Gastroesophageal sphincter (tissue), 4 donors: ENCODE data around the gene PARPBP. TPM values are rescaled to one million over a fixed set of nuclear protein-coding genes. Genes with fewer than 3 reads are reported as not detected.
"Not testable (repeated sequence)": the region's sequence is repeated elsewhere in the genome, so short reads cannot be mapped to it uniquely, and the experiment has no call there.

Experiments
- ATAC-seq: fragments of 150-250 bp; one replicate; pipeline ENCODE4 v1.9.1; 2016; ENCODE audit warnings: mild to moderate bottlenecking, moderate library complexity
- H3K27ac ChIP-seq, 4 donors: fragments of 200-600 bp; sonication (generic) in 3 of 4; 1 replicate in 3 of 4; 2 replicates in 1 of 4; pipeline ENCODE4 v1.5.1; 2016 to 2019
- H3K27me3 ChIP-seq: fragments of 200-600 bp; sonication (generic); one replicate; pipeline ENCODE4 v1.5.1; 2019
- H3K36me3 ChIP-seq, 2 donors: fragments of 200-600 bp; sonication (generic); one replicate each; pipeline ENCODE4 v1.5.1; 2019; ENCODE audit warnings: control low read depth in 1 of 2
- H3K4me1 ChIP-seq, 3 donors: fragments of 200-600 bp; sonication (generic); 1 replicate in 2 of 3; 2 replicates in 1 of 3; pipeline ENCODE4 v1.5.1; 2016 to 2019; ENCODE audit warnings: control low read depth in 2 of 3
- H3K4me3 ChIP-seq, 2 donors: fragments of 200-600 bp; sonication (generic); one replicate each; pipeline ENCODE4 v1.5.1; 2019; ENCODE audit warnings: mild to moderate bottlenecking in 1 of 2, moderate library complexity in 1 of 2
- H3K9me3 ChIP-seq, 3 donors: fragments of 200-600 bp; sonication (generic); one replicate each; pipeline ENCODE4 v1.5.1; 2017 to 2019; ENCODE audit warnings: control low read depth in 2 of 3
- EP300 ChIP-seq: sonication (generic); formaldehyde crosslinking; IDR thresholded peaks from one replicate; pipeline ENCODE4 v1.6.1; 2017; ENCODE audit warnings: antibody characterized with exemption, mild to moderate bottlenecking
- POLR2A ChIP-seq, 2 donors: fragments of 450-650 bp; IDR thresholded peaks; one replicate each; pipeline ENCODE4 v1.6.1; 2017; ENCODE audit warnings: antibody characterized with exemption in 2 of 2, mild to moderate bottlenecking in 2 of 2, moderate library complexity in 1 of 2
- POLR2AphosphoS5 ChIP-seq: sonication (generic); formaldehyde crosslinking; IDR thresholded peaks from one replicate; pipeline ENCODE4 v1.6.1; 2017; ENCODE audit warnings: antibody characterized with exemption
- WGBS, 2 donors: methylation state at CpG; one replicate each; pipeline ENCODE4 v1.1.5; 2018; ENCODE audit warnings: low coverage in 1 of 2; 5-methylcytosine and 5-hydroxymethylcytosine counted together
- total RNA-seq, 4 donors: library from RNA; depleted of rRNA; stranded (reverse); fragments of >200 nt; gene quantifications; one replicate each; pipeline ENCODE4 v1.1.0, GENCODE V29; 2016
- TF ChIP-seq, protein P1 (sequence below), 4 experiments: fragments of 200-600 bp in 2 of 4; fragments of 450-650 bp in 2 of 4; sonication (generic) in 1 of 4; IDR thresholded peaks; one replicate each; pipeline ENCODE4 v1.5.1; 2017 to 2019; ENCODE audit warnings: antibody characterized with exemption in 4 of 4, mild to moderate bottlenecking in 2 of 4, moderate library complexity in 2 of 4

The PARPBP gene
- total RNA-seq, 4 donors from 2014 or later = 0.93 to 1.4 (median 1.2) TPM

GRCh38 chr12:102114212-102114611 lies 5.8 kb upstream of the PARPBP start:
- ATAC-seq = no peak
- TF ChIP-seq EP300 = no peak
- TF ChIP-seq POLR2A (IDR thresholded peaks at IDR 0.05) = no peak
- TF ChIP-seq, protein P1, sequence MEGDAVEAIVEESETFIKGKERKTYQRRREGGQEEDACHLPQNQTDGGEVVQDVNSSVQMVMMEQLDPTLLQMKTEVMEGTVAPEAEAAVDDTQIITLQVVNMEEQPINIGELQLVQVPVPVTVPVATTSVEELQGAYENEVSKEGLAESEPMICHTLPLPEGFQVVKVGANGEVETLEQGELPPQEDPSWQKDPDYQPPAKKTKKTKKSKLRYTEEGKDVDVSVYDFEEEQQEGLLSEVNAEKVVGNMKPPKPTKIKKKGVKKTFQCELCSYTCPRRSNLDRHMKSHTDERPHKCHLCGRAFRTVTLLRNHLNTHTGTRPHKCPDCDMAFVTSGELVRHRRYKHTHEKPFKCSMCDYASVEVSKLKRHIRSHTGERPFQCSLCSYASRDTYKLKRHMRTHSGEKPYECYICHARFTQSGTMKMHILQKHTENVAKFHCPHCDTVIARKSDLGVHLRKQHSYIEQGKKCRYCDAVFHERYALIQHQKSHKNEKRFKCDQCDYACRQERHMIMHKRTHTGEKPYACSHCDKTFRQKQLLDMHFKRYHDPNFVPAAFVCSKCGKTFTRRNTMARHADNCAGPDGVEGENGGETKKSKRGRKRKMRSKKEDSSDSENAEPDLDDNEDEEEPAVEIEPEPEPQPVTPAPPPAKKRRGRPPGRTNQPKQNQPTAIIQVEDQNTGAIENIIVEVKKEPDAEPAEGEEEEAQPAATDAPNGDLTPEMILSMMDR (IDR thresholded peaks at IDR 0.05) = no peak
- TF ChIP-seq POLR2AphosphoS5 = no peak
- Histone ChIP-seq H3K4me1 (peaks cover 2 to 11% (median 5%) of the 10 kb centered on the region in 3 donors), H3K27ac (no peak overlapping the region), H3K9me3 (no peaks in the 10 kb centered on the region), H3K36me3 (peaks cover 0 to 61% of the 10 kb centered on the region in 2 donors), H3K27me3 (no peaks in the 10 kb centered on the region), H3K4me3 (no peak overlapping the region)
- WGBS, 2 donors = 63% methylated on average over 2 of the region's 2 CpGs; no CpG with 5 or more reads in 1 of the 2 donors

- Histone ChIP-seq H3K36me3 (peaks cover 0 to 41% of the 10 kb centered on the region in 2 donors), H3K4me1 (peaks cover 2 to 25% (median 6%) of the 10 kb centered on the region in 3 donors), H3K4me3 (no peak overlapping the region), H3K9me3 (no peaks in the 10 kb centered on the region), H3K27ac (no peak overlapping the region), H3K27me3 (no peaks in the 10 kb centered on the region)
- no peak for ATAC-seq
- no peak for TF ChIP-seq EP300
- TF ChIP-seq, protein P1 (IDR thresholded peaks at IDR 0.05) = no peak
- TF ChIP-seq POLR2AphosphoS5 = no peak
- no peak for TF ChIP-seq POLR2A (IDR thresholded peaks at IDR 0.05)
- 83 to 92% methylated on average over 2 to 7 of the region's 7 CpGs for WGBS, 2 donors
These were observed 3.6 kb upstream of the PARPBP start for GRCh38 chr12:102116392-102116791.

DNA sequence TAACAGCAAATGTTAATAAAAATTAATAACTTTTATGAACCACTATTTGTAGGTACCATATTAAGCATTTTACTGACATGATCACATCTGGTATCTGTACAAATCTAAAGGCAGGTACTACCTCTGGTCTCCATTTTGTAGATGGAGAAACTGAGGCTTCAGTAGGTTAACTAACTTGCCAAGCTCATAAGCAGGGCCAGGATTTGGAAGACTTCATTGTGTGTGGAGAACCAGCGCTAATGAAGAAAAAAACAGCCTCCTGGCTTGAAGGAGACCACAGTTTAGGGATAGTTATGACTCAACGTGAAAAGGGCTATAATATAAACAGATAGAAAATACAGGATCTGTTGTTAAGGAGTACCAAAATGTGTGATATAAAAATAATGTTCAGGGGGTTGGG lies 1.1 kb upstream of the PARPBP start:
- Histone ChIP-seq H3K4me1 (peaks cover 2 to 25% (median 6%) of the 10 kb centered on the region in 3 donors), H3K4me3 (peak overlapping the region; percentile 67 to 97), H3K9me3 (no peaks in the 10 kb centered on the region), H3K27me3 (no peaks in the 10 kb centered on the region), H3K36me3 (peaks cover 0 to 33% of the 10 kb centered on the region in 2 donors), H3K27ac (peak overlapping the region in 2 of 4 donors; percentile 87 to 88)
- 40 to 56% methylated on average over 2 of the region's 2 CpGs for WGBS, 2 donors
- TF ChIP-seq POLR2AphosphoS5 = no peak
- no peak for TF ChIP-seq EP300
- TF ChIP-seq, protein P1 (IDR thresholded peaks at IDR 0.05) = no peak
- no peak for TF ChIP-seq POLR2A (IDR thresholded peaks at IDR 0.05)
- no peak for ATAC-seq

- Histone ChIP-seq H3K36me3 (peaks cover 0 to 28% of the 10 kb centered on the region in 2 donors), H3K4me3 (peak overlapping the region; percentile 67 to 97), H3K27ac (peak overlapping the region in 3 of 4 donors; percentile 83 to 88 (median 87)), H3K4me1 (peaks cover 2 to 25% (median 6%) of the 10 kb centered on the region in 3 donors), H3K27me3 (no peaks in the 10 kb centered on the region), H3K9me3 (no peaks in the 10 kb centered on the region)
- 2 to 3% methylated on average over 4 of the region's 4 CpGs for WGBS, 2 donors
- no peak for ATAC-seq
- TF ChIP-seq POLR2AphosphoS5 (no peak), POLR2A (IDR thresholded peaks at IDR 0.05) (no peak), EP300 (no peak)
- TF ChIP-seq, protein P1 (IDR thresholded peaks at IDR 0.05) = no peak
These were observed 536 bp downstream of the PARPBP start for GRCh38 chr12:102120564-102120873.

GRCh38 chr12:102120886-102121285 lies 903 bp downstream of the PARPBP start:
- TF ChIP-seq EP300 (no peak), POLR2AphosphoS5 (no peak), POLR2A (IDR thresholded peaks at IDR 0.05) (no peak)
- TF ChIP-seq, protein P1 (IDR thresholded peaks at IDR 0.05) = no peak
- Histone ChIP-seq H3K4me1 (peaks cover 2 to 25% (median 6%) of the 10 kb centered on the region in 3 donors), H3K4me3 (peak overlapping the region; percentile 67 to 97), H3K9me3 (no peaks in the 10 kb centered on the region), H3K27me3 (no peaks in the 10 kb centered on the region), H3K27ac (no peak overlapping the region), H3K36me3 (peaks cover 0 to 25% of the 10 kb centered on the region in 2 donors)
- no peak for ATAC-seq
- WGBS, 2 donors = 23 to 42% methylated on average over 2 to 4 of the region's 4 CpGs

- no CpG with 5 or more reads among the region's 2 CpGs for WGBS, 2 donors
- not testable (repeated sequence) for H3K9me3 ChIP-seq, H3K27me3 ChIP-seq, H3K4me3 ChIP-seq, ATAC-seq, H3K27ac ChIP-seq
- H3K4me1 ChIP-seq = peaks cover 2 to 25% (median 6%) of the 10 kb centered on the region in 3 donors
- peaks cover 0 to 20% of the 10 kb centered on the region in 2 donors for H3K36me3 ChIP-seq
These were observed 1.3 kb downstream of the PARPBP start for GRCh38 chr12:102121328-102121727.

GRCh38 chr12:102130720-102131119 lies 10.7 kb downstream of the PARPBP start:
- H3K4me3 ChIP-seq, H3K36me3 ChIP-seq, H3K9me3 ChIP-seq, H3K4me1 ChIP-seq, ATAC-seq, H3K27me3 ChIP-seq, H3K27ac ChIP-seq: not testable (repeated sequence)
- 89 to 97% methylated on average over 1 to 3 of the region's 3 CpGs for WGBS, 2 donors

GRCh38 chr12:102131442-102131841 lies 11.5 kb downstream of the PARPBP start:
- 88 to 97% methylated on average over 2 of the region's 2 CpGs for WGBS, 2 donors
- ATAC-seq, H3K9me3 ChIP-seq: not testable (repeated sequence)

More at GRCh38 chr12:102131442-102131841, 11.5 kb downstream of the PARPBP start:
- H3K4me3 ChIP-seq, H3K4me1 ChIP-seq, H3K27me3 ChIP-seq, H3K36me3 ChIP-seq, H3K27ac ChIP-seq: not testable (repeated sequence)
